Measurements from ENCODE around the gene MGMT. TPM values are rescaled to one million over a fixed set of nuclear protein-coding genes. Genes with fewer than 3 reads are reported as not detected.

The MGMT gene
- total and polyA plus RNA-seq, 9 of the 15 experiments (the other 6 are each of a cell fraction or from before 2014, with no cell fraction given), result 0.03 to 0.29 (median 0.11) TPM; not detected in 4

- H3K4me3 ChIP-seq, result no peak overlapping the region
- intact Hi-C loops (cut with micrococcal nuclease) (no loop called here), in situ Hi-C loops (cut with MboI) (no loop called here)
- no peaks in the 10 kb centered on the region for H3K9me3 ChIP-seq (replicated peaks; ENCODE audit: control insufficient read depth, insufficient read depth, low read depth, low read length)
- POLR2A ChIA-PET, result no interaction called here
- H3K27ac ChIP-seq (ENCODE audit: extremely low read depth, low read depth, low read length), result no peak overlapping the region
- no peaks in the 10 kb centered on the region for H3K36me3 ChIP-seq (ENCODE audit: control insufficient read depth, insufficient read depth, low read length)
- no peak overlapping the region for H2AFZ ChIP-seq (ENCODE audit: low read depth, low read length)
- DNase-seq (ENCODE audit: extremely low read depth in 1 of 4, low spot score in 3 of 4), result no peak
- H3K9me1 ChIP-seq (ENCODE audit: control insufficient read depth, insufficient read depth, low read length), result no peaks in the 10 kb centered on the region
- ATAC-seq, result no peak
- no peak for FAIRE-seq
- no peak overlapping the region for H3K9ac ChIP-seq (ENCODE audit: insufficient read depth in 1 of 2, low read depth in 2 of 2, low read length in 2 of 2)
- CTCF ChIA-PET (ENCODE audit: low intra/inter-chr PET ratio), result no interaction called here
- no peaks in the 10 kb centered on the region for H3K79me2 ChIP-seq (ENCODE audit: control insufficient read depth, insufficient read depth, low read length)
- H3K4me2 ChIP-seq (ENCODE audit: insufficient read depth, low read length), result no peak overlapping the region
- no peaks in the 10 kb centered on the region for H3K4me1 ChIP-seq (replicated peaks in 1 of 2; ENCODE audit: control insufficient read depth in 2 of 2, insufficient read depth in 2 of 2, low read length in 2 of 2)
- H4K20me1 ChIP-seq (replicated peaks; ENCODE audit: control insufficient read depth, insufficient read depth, low read length), result no peaks in the 10 kb centered on the region
- 2% methylated on average over 7 of the region's 10 CpGs for WGBS (ENCODE audit: insufficient coverage, low coverage, missing lambda C conversion rate)
- TF ChIP-seq CBX3 (IDR thresholded peaks at IDR 0.05; ENCODE audit: borderline replicate concordance in 1 of 2, low read length in 2 of 2) (no peak), ZFP1 (CRISPR knock-in tag; IDR thresholded peaks at IDR 0.05) (no peak), ZNF57 (CRISPR knock-in tag; IDR thresholded peaks at IDR 0.05) (no peak), HNRNPH1 (optimal IDR thresholded peaks at IDR 0.05; ENCODE audit: low read depth, low read length) (no peak), PML (IDR thresholded peaks at IDR 0.05; ENCODE audit: low read length) (no peak), RAD51 (IDR thresholded peaks at IDR 0.05; ENCODE audit: borderline replicate concordance, low read depth) (no peak), ZNF224 (CRISPR knock-in tag; IDR thresholded peaks at IDR 0.05) (no peak), MLX (CRISPR knock-in tag; conservative IDR thresholded peaks at IDR 0.05) (no peak), PTTG1 (tag; IDR thresholded peaks at IDR 0.05; ENCODE audit: low read depth) (no peak), NCOA2 (IDR thresholded peaks at IDR 0.05; ENCODE audit: partially characterized antibody in 2 of 2) (no peak), ZNF740 (CRISPR knock-in tag; IDR thresholded peaks at IDR 0.05) (no peak), ZNF740 (tag; IDR thresholded peaks at IDR 0.05) (no peak), COPS2 (conservative IDR thresholded peaks at IDR 0.05) (no peak), ZNF77 (CRISPR knock-in tag; IDR thresholded peaks at IDR 0.05) (no peak), HBP1 (CRISPR knock-in tag; IDR thresholded peaks at IDR 0.05) (no peak), NELFE (IDR thresholded peaks at IDR 0.05; ENCODE audit: insufficient read depth, insufficient read length) (no peak), NFXL1 (CRISPR knock-in tag; IDR thresholded peaks at IDR 0.05) (no peak), RBM25 (IDR thresholded peaks at IDR 0.05; ENCODE audit: low read depth, low read length, severe bottlenecking) (no peak), ZNF707 (CRISPR knock-in tag; conservative IDR thresholded peaks at IDR 0.05) (no peak), ZEB2 (IDR thresholded peaks at IDR 0.05) (no peak), FOS (IDR thresholded peaks at IDR 0.05; ENCODE audit: extremely low read depth, insufficient read length) (no peak)
- no TSS peak for BruUV-seq (replicated peaks)
- no peaks in the 10 kb centered on the region for H3K27me3 ChIP-seq (ENCODE audit: control insufficient read depth in 2 of 2, insufficient read depth in 2 of 2, low read length in 2 of 2)
Observed at GRCh38 chr10:129730993-129731325, 263.9 kb downstream of the MGMT start.

Measured in K562 (cell line).